ENCODE measurements around the gene CLDN20.
A peak's percentile ranks its signal among the peaks of the same experiment; 100 is the strongest.
"Not testable (repeated sequence)": the region's sequence is repeated elsewhere in the genome, so short reads cannot be mapped to it uniquely, and the experiment has no call there.

The CLDN20 gene

GRCh38 chr6:155263373-155264063, at the start of gene CLDN20:
CLDN20 (plus strand) TSS chr6:155264013; CDS start chr6:155275720, 11,707 bp downstream.
- no peak for DNase-seq

- no peak for DNase-seq
Measured at GRCh38 chr6:155215906-155216305, 47.9 kb upstream of the CLDN20 start.

GRCh38 chr6:155216312-155217046, 47.3 kb upstream of the CLDN20 start:
- no peak for DNase-seq

- not testable (repeated sequence) for DNase-seq
Measured at GRCh38 chr6:155218711-155219110, 45.1 kb upstream of the CLDN20 start.

- DNase-seq, result no peak
Measured at GRCh38 chr6:155219299-155219698, 44.5 kb upstream of the CLDN20 start.

- no peak for DNase-seq
Measured at GRCh38 chr6:155219858-155220301, 43.9 kb upstream of the CLDN20 start.

- no peak for DNase-seq
Measured at GRCh38 chr6:155221086-155221485, 42.7 kb upstream of the CLDN20 start.

- no peak for DNase-seq
Measured at GRCh38 chr6:155222506-155222905, 41.3 kb upstream of the CLDN20 start.

GRCh38 chr6:155223646-155224451, 40.0 kb upstream of the CLDN20 start:
- DNase-seq, result no peak

GRCh38 chr6:155224618-155225017, 39.2 kb upstream of the CLDN20 start:
- no peak for DNase-seq

- no peak for DNase-seq
Measured at GRCh38 chr6:155227046-155227445, 36.8 kb upstream of the CLDN20 start.

GRCh38 chr6:155228546-155229166, 35.2 kb upstream of the CLDN20 start:
- DNase-seq, result peak; percentile 38

- DNase-seq, result not testable (repeated sequence)
Measured at GRCh38 chr6:155230975-155231374, 32.8 kb upstream of the CLDN20 start.

- no peak for DNase-seq
Measured at GRCh38 chr6:155232848-155233247, 31.0 kb upstream of the CLDN20 start.

- no peak for DNase-seq
Measured at GRCh38 chr6:155234167-155234566, 29.6 kb upstream of the CLDN20 start.

- no peak for DNase-seq
Measured at GRCh38 chr6:155234687-155235086, 29.1 kb upstream of the CLDN20 start.

GRCh38 chr6:155235087-155235486, 28.7 kb upstream of the CLDN20 start:
- DNase-seq, result peak; percentile 42

- DNase-seq, result no peak
Measured at GRCh38 chr6:155237613-155238012, 26.2 kb upstream of the CLDN20 start.

GRCh38 chr6:155240905-155241600, 22.8 kb upstream of the CLDN20 start:
- DNase-seq, result no peak

GRCh38 chr6:155241966-155242365, 21.8 kb upstream of the CLDN20 start:
- DNase-seq, result no peak

- no peak for DNase-seq
Measured at GRCh38 chr6:155244434-155244833, 19.4 kb upstream of the CLDN20 start.

- DNase-seq, result no peak
Measured at GRCh38 chr6:155245193-155245592, 18.6 kb upstream of the CLDN20 start.
